ENCODE results near the gene TBC1D19.

DNA sequence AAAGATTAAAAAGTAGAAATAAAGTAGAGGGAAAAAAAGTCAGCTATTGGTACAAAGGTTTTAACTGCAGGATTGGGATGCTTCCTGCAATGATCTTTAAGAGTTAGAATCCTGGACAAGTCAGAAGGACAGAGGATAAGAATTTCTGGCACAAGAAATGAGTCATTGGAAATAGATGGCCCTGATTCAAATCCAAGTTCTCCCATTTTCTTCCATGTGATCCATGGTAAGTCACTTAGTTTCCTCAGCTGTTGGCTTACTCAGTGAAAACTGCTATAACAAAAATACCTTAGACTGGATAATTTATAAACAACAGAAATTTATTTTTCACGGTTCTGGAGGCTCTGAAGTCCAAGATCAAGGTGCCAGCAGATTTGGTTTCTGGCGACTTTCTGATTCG lies 13.3 kb upstream of the TBC1D19 start:
- TF ChIP-seq POLR2A (IDR thresholded peaks at IDR 0.05; ENCODE audit: low read depth, low read length) (no peak), SPI1 (IDR thresholded peaks at IDR 0.05; ENCODE audit: low read depth, low read length) (no peak), POLR2AphosphoS5 (IDR thresholded peaks at IDR 0.05; ENCODE audit: low read depth, low read length) (no peak), TAF1 (IDR thresholded peaks at IDR 0.05; ENCODE audit: low read depth, low read length) (no peak), POU2F2 (IDR thresholded peaks at IDR 0.05; ENCODE audit: low read depth, low read length) (no peak)
